Fibroblast of lung (primary cell): ENCODE results near the gene IQGAP2. TPM values are rescaled to one million over a fixed set of nuclear protein-coding genes. Genes with fewer than 3 reads are reported as not detected.

ENCODE experiments used
- DNase-seq, 2 donors: peaks; one replicate each; pipeline versions ENCODE4 v3.0.0 to v3.0.0-alpha.2; 2010; ENCODE audit warnings: low read depth in 2 of 2
- H2AFZ ChIP-seq: 2 replicates; pipeline ENCODE4 v1.5.1; 2012; ENCODE audit warnings: low read length, control low read depth, inconsistent platforms
- H3K27ac ChIP-seq: 2 replicates; pipeline ENCODE4 v1.5.1; 2011; ENCODE audit warnings: low read length, control low read depth; ENCODE audit not compliant: insufficient read depth
- H3K27me3 ChIP-seq: 2 replicates; pipeline ENCODE4 v1.5.1; 2011; ENCODE audit warnings: mild to moderate bottlenecking, low read length; ENCODE audit not compliant: control insufficient read depth, insufficient read depth
- H3K36me3 ChIP-seq: 2 replicates; pipeline ENCODE4 v1.5.1; 2011; ENCODE audit warnings: low read length; ENCODE audit not compliant: control insufficient read depth, insufficient read depth
- H3K4me1 ChIP-seq: 2 replicates; pipeline ENCODE4 v1.5.1; 2011; ENCODE audit warnings: low read length; ENCODE audit not compliant: control insufficient read depth, insufficient read depth; ENCODE audit errors: extremely low read depth
- H3K4me2 ChIP-seq: 2 replicates; pipeline ENCODE4 v1.5.1; 2011; ENCODE audit warnings: low read length, control low read depth; ENCODE audit not compliant: insufficient read depth; ENCODE audit errors: extremely low read depth
- H3K4me3 ChIP-seq, 4 experiments: fragments of 200-600 bp in 1 of 4; sonication (generic) in 1 of 4; replicated peaks in 1 of 4; 2 replicates each; pipeline ENCODE4 v1.5.1; 2011 to 2016; ENCODE audit warnings: low read length in 4 of 4, low read depth in 3 of 4, mild to moderate bottlenecking in 3 of 4, control low read depth in 2 of 4, inconsistent platforms in 1 of 4, mixed read lengths in 1 of 4; ENCODE audit not compliant: insufficient read depth in 1 of 4; ENCODE audit errors: control extremely low read depth in 1 of 4
- H3K79me2 ChIP-seq: 2 replicates; pipeline ENCODE4 v1.5.1; 2012; ENCODE audit warnings: mild to moderate bottlenecking, low read length, inconsistent platforms; ENCODE audit not compliant: control insufficient read depth, insufficient read depth
- H3K9ac ChIP-seq: 2 replicates; pipeline ENCODE4 v1.5.1; 2011; ENCODE audit warnings: mild to moderate bottlenecking, low read length, control low read depth; ENCODE audit not compliant: insufficient read depth
- H3K9me3 ChIP-seq: 2 replicates; pipeline ENCODE4 v1.5.1; 2012; ENCODE audit warnings: low read depth, low read length; ENCODE audit not compliant: control insufficient read depth, insufficient read depth
- H4K20me1 ChIP-seq: 2 replicates; pipeline ENCODE4 v1.5.1; 2011; ENCODE audit warnings: low read length; ENCODE audit not compliant: control insufficient read depth, insufficient read depth; ENCODE audit errors: extremely low read depth
- EZH2 ChIP-seq: IDR thresholded peaks from 2 replicates; pipeline ENCODE4 v1.5.1; 2012; ENCODE audit warnings: low read length, control low read depth, mild to moderate bottlenecking; ENCODE audit errors: missing control alignments
- polyA plus RNA-seq, 2 donors: library from polyadenylated mRNA; depleted of rRNA in 1 of 2; stranded (reverse) in 1 of 2; unstranded in 1 of 2; fragments of >200 nt; gene quantifications; 2 replicates each; pipeline ENCODE4 v1.2.1, GENCODE V29; 2011 to 2012; ENCODE audit warnings: missing spikeins in 1 of 2
- total RNA-seq: library from RNA; depleted of rRNA; stranded (reverse); fragments of >200 nt; gene quantifications from 2 replicates; pipeline ENCODE4 v1.2.1, GENCODE V29; 2014
- TF ChIP-seq, protein P1 (sequence below), 2 donors: IDR thresholded peaks in 1 of 2; conservative IDR thresholded peaks in 1 of 2; 1 replicate in 1 of 2; 2 replicates in 1 of 2; pipeline ENCODE4 v1.5.1; 2011 to 2012; ENCODE audit warnings: low read length in 2 of 2, control low read depth in 1 of 2, inconsistent platforms in 1 of 2, low read depth in 1 of 2, mild to moderate bottlenecking in 1 of 2

The IQGAP2 gene
- total and polyA plus RNA-seq, 2 donors (not counting 1 experiment from before 2014, with no cell fraction given) = 5.1 to 7.9 TPM

DNA sequence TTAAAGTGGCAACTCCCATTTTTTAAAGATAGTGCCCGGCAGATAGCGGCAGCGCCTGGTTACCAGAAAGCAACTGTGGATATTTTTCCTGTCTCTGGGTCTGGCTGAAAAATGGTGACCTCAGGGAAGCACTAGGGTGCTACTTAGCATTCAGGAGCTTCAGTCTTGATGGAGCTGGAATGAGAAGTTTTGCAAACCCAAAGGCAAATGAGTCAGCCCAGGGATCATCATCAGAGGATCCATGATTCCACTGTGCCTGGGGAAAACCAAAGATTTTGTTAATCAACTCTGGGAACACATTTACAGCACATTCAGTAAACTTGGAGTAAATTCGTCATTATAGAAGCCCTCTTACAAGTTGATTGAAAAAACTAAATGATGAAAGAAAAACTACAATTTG, 339.5 kb downstream of the IQGAP2 start:
- Histone ChIP-seq H4K20me1 (no peaks in the 10 kb centered on the region), H3K4me3 (no peak overlapping the region), H2AFZ (no peak overlapping the region), H3K9ac (no peak overlapping the region), H3K9me3 (no peaks in the 10 kb centered on the region), H3K27ac (peak overlapping the region; percentile 6), H3K79me2 (no peaks in the 10 kb centered on the region), H3K4me2 (no peak overlapping the region), H3K36me3 (no peaks in the 10 kb centered on the region), H3K27me3 (no peaks in the 10 kb centered on the region), H3K4me1 (no peaks in the 10 kb centered on the region)
- TF ChIP-seq, protein P1, sequence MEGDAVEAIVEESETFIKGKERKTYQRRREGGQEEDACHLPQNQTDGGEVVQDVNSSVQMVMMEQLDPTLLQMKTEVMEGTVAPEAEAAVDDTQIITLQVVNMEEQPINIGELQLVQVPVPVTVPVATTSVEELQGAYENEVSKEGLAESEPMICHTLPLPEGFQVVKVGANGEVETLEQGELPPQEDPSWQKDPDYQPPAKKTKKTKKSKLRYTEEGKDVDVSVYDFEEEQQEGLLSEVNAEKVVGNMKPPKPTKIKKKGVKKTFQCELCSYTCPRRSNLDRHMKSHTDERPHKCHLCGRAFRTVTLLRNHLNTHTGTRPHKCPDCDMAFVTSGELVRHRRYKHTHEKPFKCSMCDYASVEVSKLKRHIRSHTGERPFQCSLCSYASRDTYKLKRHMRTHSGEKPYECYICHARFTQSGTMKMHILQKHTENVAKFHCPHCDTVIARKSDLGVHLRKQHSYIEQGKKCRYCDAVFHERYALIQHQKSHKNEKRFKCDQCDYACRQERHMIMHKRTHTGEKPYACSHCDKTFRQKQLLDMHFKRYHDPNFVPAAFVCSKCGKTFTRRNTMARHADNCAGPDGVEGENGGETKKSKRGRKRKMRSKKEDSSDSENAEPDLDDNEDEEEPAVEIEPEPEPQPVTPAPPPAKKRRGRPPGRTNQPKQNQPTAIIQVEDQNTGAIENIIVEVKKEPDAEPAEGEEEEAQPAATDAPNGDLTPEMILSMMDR (conservative IDR thresholded peaks at IDR 0.05 in 1 of 2, IDR thresholded peaks at IDR 0.05 in 1 of 2; ENCODE audit: low read depth in 1 of 2, low read length in 2 of 2) = no peak
- TF ChIP-seq EZH2 = no peak
- DNase-seq = peak; percentile 40 to 58

DNA sequence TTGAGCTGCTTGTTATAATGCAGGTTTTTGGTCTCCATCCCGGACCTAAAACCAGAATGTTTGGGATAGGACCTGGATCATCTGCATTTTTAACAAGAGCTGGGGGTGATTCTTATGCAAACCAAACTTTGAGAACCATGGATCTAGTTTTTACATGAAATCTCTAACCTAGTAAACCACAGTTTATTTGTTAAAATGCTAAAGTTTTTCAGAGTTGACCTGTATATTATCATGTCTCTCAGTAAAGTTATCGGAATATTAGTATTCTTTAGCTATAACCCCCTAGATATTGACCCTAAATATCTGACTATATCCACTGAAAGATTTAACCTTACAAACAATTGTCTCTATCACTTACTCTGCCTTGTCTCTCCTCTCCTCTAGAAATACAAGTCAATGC, 341.5 kb downstream of the IQGAP2 start:
- H3K36me3 ChIP-seq = no peaks in the 10 kb centered on the region
- no peak for DNase-seq
- no peak overlapping the region for H3K27ac ChIP-seq
- H3K4me1 ChIP-seq = no peaks in the 10 kb centered on the region
- H4K20me1 ChIP-seq = no peaks in the 10 kb centered on the region
- TF ChIP-seq, protein P1 (conservative IDR thresholded peaks at IDR 0.05 in 1 of 2, IDR thresholded peaks at IDR 0.05 in 1 of 2; ENCODE audit: low read depth in 1 of 2, low read length in 2 of 2) = no peak
- TF ChIP-seq EZH2 = no peak
- H3K27me3 ChIP-seq = no peaks in the 10 kb centered on the region
- H3K4me3 ChIP-seq = no peak overlapping the region
- no peak overlapping the region for H3K9ac ChIP-seq
- H3K4me2 ChIP-seq = no peak overlapping the region
- H3K79me2 ChIP-seq = no peaks in the 10 kb centered on the region
- H3K9me3 ChIP-seq = no peaks in the 10 kb centered on the region
- H2AFZ ChIP-seq = no peak overlapping the region

DNA sequence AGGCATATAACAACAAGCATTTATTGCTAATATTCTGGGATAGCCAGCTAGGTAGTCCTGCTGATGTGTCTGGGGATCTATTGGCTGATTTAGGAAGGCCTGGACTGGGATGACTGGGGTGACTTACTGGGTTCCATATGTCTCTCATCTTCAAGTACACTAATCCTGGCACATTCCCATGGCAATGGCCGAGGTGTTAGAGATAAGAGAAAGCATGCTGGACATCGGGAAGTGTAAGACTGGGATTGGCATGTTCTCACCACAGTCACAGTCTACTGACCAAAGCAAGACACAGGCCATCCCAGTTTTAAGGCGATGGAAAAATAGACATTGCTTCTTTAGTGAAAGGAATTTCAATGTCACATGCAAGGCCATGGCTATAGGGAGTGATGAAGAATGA, 342.6 kb downstream of the IQGAP2 start:
- Histone ChIP-seq H3K4me2 (no peak overlapping the region), H3K9ac (no peak overlapping the region), H3K4me1 (no peaks in the 10 kb centered on the region), H3K9me3 (no peaks in the 10 kb centered on the region), H3K27me3 (no peaks in the 10 kb centered on the region), H4K20me1 (no peaks in the 10 kb centered on the region), H3K79me2 (no peaks in the 10 kb centered on the region), H3K27ac (no peak overlapping the region), H3K36me3 (no peaks in the 10 kb centered on the region), H3K4me3 (no peak overlapping the region), H2AFZ (no peak overlapping the region)
- DNase-seq = no peak
- TF ChIP-seq, protein P1 (conservative IDR thresholded peaks at IDR 0.05 in 1 of 2, IDR thresholded peaks at IDR 0.05 in 1 of 2; ENCODE audit: low read depth in 1 of 2, low read length in 2 of 2) = no peak
- TF ChIP-seq EZH2 = no peak
